Gastroesophageal sphincter (tissue), 4 donors: ENCODE results near the gene RAB3C. TPM values are rescaled to one million over a fixed set of nuclear protein-coding genes. Genes with fewer than 3 reads are reported as not detected.

ENCODE experiments used
- ATAC-seq: fragments of 150-250 bp; one replicate; pipeline ENCODE4 v1.9.1; 2016; ENCODE audit warnings: mild to moderate bottlenecking, moderate library complexity
- H3K27ac ChIP-seq, 4 donors: fragments of 200-600 bp; sonication (generic) in 3 of 4; 1 replicate in 3 of 4; 2 replicates in 1 of 4; pipeline ENCODE4 v1.5.1; 2016 to 2019
- H3K27me3 ChIP-seq: fragments of 200-600 bp; sonication (generic); one replicate; pipeline ENCODE4 v1.5.1; 2019
- H3K36me3 ChIP-seq, 2 donors: fragments of 200-600 bp; sonication (generic); one replicate each; pipeline ENCODE4 v1.5.1; 2019; ENCODE audit warnings: control low read depth in 1 of 2
- H3K4me1 ChIP-seq, 3 donors: fragments of 200-600 bp; sonication (generic); 1 replicate in 2 of 3; 2 replicates in 1 of 3; pipeline ENCODE4 v1.5.1; 2016 to 2019; ENCODE audit warnings: control low read depth in 2 of 3
- H3K4me3 ChIP-seq, 2 donors: fragments of 200-600 bp; sonication (generic); one replicate each; pipeline ENCODE4 v1.5.1; 2019; ENCODE audit warnings: mild to moderate bottlenecking in 1 of 2, moderate library complexity in 1 of 2
- H3K9me3 ChIP-seq, 3 donors: fragments of 200-600 bp; sonication (generic); one replicate each; pipeline ENCODE4 v1.5.1; 2017 to 2019; ENCODE audit warnings: control low read depth in 2 of 3
- EP300 ChIP-seq: sonication (generic); formaldehyde crosslinking; IDR thresholded peaks from one replicate; pipeline ENCODE4 v1.6.1; 2017; ENCODE audit warnings: antibody characterized with exemption, mild to moderate bottlenecking
- POLR2A ChIP-seq, 2 donors: fragments of 450-650 bp; IDR thresholded peaks; one replicate each; pipeline ENCODE4 v1.6.1; 2017; ENCODE audit warnings: antibody characterized with exemption in 2 of 2, mild to moderate bottlenecking in 2 of 2, moderate library complexity in 1 of 2
- POLR2AphosphoS5 ChIP-seq: sonication (generic); formaldehyde crosslinking; IDR thresholded peaks from one replicate; pipeline ENCODE4 v1.6.1; 2017; ENCODE audit warnings: antibody characterized with exemption
- WGBS, 2 donors: methylation state at CpG; one replicate each; pipeline ENCODE4 v1.1.5; 2018; ENCODE audit warnings: low coverage in 1 of 2; 5-methylcytosine and 5-hydroxymethylcytosine counted together
- total RNA-seq, 4 donors: library from RNA; depleted of rRNA; stranded (reverse); fragments of >200 nt; gene quantifications; one replicate each; pipeline ENCODE4 v1.1.0, GENCODE V29; 2016
- TF ChIP-seq, protein P1 (sequence below), 4 experiments: fragments of 200-600 bp in 2 of 4; fragments of 450-650 bp in 2 of 4; sonication (generic) in 1 of 4; IDR thresholded peaks; one replicate each; pipeline ENCODE4 v1.5.1; 2017 to 2019; ENCODE audit warnings: antibody characterized with exemption in 4 of 4, mild to moderate bottlenecking in 2 of 4, moderate library complexity in 2 of 4

RAB3C gene
- total RNA-seq, 4 donors from 2014 or later = 0.16 to 3.5 (median 2.1) TPM

DNA sequence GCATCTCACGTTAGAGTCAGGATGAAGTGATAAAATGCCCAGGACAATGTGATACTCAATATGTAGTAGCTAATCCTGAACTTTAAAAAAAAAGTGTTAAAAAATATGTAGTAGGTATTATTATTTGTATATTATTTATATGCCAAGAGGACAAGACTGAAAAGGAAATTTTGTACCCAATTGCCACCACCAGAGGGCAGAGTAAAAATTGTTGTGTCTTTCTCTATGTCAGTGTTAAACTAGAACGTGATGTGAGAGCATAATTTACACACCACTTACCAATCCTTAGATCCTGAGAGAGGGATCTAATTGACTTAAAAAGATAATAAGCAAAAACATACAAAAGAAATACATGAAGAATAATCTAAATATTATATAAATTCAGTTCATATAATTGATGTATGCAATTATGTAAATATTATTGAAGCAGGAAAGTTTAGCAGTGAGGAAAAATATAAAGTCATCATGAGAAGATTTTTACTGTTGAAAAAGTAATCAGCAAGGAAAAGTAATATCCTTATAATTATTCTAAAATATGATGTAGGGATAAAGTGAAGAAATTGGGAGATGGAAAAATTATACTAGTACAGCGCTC is 288.9 kb downstream of the RAB3C start:
- TF ChIP-seq, protein P1, sequence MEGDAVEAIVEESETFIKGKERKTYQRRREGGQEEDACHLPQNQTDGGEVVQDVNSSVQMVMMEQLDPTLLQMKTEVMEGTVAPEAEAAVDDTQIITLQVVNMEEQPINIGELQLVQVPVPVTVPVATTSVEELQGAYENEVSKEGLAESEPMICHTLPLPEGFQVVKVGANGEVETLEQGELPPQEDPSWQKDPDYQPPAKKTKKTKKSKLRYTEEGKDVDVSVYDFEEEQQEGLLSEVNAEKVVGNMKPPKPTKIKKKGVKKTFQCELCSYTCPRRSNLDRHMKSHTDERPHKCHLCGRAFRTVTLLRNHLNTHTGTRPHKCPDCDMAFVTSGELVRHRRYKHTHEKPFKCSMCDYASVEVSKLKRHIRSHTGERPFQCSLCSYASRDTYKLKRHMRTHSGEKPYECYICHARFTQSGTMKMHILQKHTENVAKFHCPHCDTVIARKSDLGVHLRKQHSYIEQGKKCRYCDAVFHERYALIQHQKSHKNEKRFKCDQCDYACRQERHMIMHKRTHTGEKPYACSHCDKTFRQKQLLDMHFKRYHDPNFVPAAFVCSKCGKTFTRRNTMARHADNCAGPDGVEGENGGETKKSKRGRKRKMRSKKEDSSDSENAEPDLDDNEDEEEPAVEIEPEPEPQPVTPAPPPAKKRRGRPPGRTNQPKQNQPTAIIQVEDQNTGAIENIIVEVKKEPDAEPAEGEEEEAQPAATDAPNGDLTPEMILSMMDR (IDR thresholded peaks at IDR 0.05) = peak; percentile 42 to 50 (median 46)
- no peak for TF ChIP-seq POLR2AphosphoS5
- TF ChIP-seq EP300 = no peak
- H3K27me3 ChIP-seq = no peaks in the 10 kb centered on the region
- H3K27ac ChIP-seq = no peak overlapping the region
- H3K36me3 ChIP-seq = no peaks in the 10 kb centered on the region
- no peak overlapping the region for H3K4me3 ChIP-seq
- H3K9me3 ChIP-seq = no peaks in the 10 kb centered on the region
- ATAC-seq = no peak
- 49 to 52% methylated on average over 3 of the region's 3 CpGs for WGBS, 2 donors
- H3K4me1 ChIP-seq = no peaks in the 10 kb centered on the region

DNA sequence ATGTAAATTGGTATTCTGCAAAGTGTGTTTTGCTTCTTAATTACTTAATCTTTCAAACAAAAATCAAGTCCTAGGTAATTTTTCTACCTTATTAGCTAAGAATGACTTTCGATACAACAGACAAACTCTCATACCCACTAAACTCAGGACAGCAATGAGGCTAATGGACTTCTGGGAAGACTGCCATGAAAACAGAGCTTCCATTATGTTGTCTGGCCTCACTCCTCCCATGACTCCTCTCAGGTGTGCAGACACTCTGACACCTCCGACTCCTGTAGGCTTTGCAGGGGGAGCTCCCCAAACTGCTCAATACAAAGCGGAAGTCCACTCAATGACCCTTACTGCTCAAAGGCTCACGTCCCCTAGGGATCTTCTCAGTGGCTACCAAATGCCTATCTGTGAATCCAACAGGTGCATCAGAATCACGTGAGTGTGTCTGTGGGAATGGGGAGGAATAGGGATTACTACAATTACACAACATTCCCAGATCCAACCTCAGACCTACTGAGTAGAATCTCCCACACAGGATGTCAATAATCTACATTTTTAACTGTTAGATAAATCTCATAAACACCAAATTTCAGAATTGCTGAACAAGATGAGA is 289.9 kb downstream of the RAB3C start:
- Histone ChIP-seq H3K27me3 (no peaks in the 10 kb centered on the region), H3K4me3 (no peak overlapping the region), H3K9me3 (no peaks in the 10 kb centered on the region), H3K36me3 (no peaks in the 10 kb centered on the region), H3K27ac (no peak overlapping the region), H3K4me1 (no peaks in the 10 kb centered on the region)
- no peak for TF ChIP-seq POLR2AphosphoS5
- TF ChIP-seq EP300 = no peak
- no peak for TF ChIP-seq POLR2A (IDR thresholded peaks at IDR 0.05)
- TF ChIP-seq, protein P1 (IDR thresholded peaks at IDR 0.05) = no peak
- no peak for ATAC-seq
- 78 to 88% methylated on average over 4 to 5 of the region's 5 CpGs for WGBS, 2 donors

DNA sequence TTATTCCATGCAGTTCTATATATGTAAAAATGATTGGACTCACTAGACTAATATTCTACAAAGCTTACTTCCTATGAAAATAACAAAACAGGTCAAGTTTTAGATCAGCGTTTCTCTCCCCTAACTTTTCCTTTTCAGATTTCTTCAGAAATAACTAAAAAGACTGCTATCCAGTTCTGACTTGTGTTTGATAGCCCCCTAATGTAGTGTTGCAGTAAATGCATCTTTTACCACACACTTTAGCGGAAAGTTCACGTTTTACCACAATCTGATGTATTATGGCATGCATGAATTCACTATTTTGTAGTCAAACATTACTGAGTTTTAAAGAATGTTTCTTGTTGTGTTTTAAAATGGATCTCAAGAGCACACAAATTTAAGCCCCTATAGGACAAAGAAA is 292.7 kb downstream of the RAB3C start:
- Histone ChIP-seq H3K4me1 (no peaks in the 10 kb centered on the region), H3K9me3 (no peaks in the 10 kb centered on the region), H3K4me3 (no peak overlapping the region), H3K27ac (no peak overlapping the region), H3K36me3 (no peaks in the 10 kb centered on the region), H3K27me3 (no peaks in the 10 kb centered on the region)
- WGBS, 2 donors = 67 to 72% methylated on average over 3 of the region's 3 CpGs
- ATAC-seq = no peak
- TF ChIP-seq, protein P1 (IDR thresholded peaks at IDR 0.05) = no peak
- TF ChIP-seq EP300 (no peak), POLR2A (IDR thresholded peaks at IDR 0.05) (no peak), POLR2AphosphoS5 (no peak)

DNA sequence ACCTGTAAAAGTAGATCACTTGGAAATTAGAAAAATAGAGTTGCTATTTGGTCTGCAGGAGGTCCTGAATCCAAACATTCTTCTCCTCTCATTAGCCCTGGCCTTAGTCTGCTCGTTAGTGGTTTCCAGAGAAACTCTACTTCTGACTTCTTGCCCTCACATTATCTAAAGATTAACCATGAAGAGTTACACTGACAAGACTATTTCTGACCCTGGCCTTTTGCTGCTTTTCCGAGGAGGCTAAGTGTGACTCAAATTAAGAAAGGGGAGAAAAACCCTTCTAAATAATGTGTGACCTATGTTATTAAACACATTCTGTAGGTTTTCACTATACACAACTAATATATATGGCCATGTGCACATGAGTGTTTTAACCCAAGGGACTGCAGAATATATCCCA is 302.4 kb downstream of the RAB3C start:
- H3K4me3 ChIP-seq = no peak overlapping the region
- no peak for ATAC-seq
- 39 to 95% methylated on average over 2 of the region's 2 CpGs for WGBS, 2 donors
- H3K27ac ChIP-seq = no peak overlapping the region
- H3K4me1 ChIP-seq = peaks cover 0 to 5% (median 0%) of the 10 kb centered on the region in 3 donors
- H3K36me3 ChIP-seq = no peaks in the 10 kb centered on the region
- TF ChIP-seq EP300 (no peak), POLR2A (IDR thresholded peaks at IDR 0.05) (no peak), POLR2AphosphoS5 (no peak)
- TF ChIP-seq, protein P1 (IDR thresholded peaks at IDR 0.05) = no peak
- H3K9me3 ChIP-seq = no peaks in the 10 kb centered on the region
- no peaks in the 10 kb centered on the region for H3K27me3 ChIP-seq
